SHP77 (cell line): Measurements from ENCODE around the gene BIN2.

Source experiments
- DNase-seq, 2 experiments: peaks; one replicate each; lab custom pipeline; 2025; lab: John Stamatoyannopoulos, UW

Gene BIN2

DNA sequence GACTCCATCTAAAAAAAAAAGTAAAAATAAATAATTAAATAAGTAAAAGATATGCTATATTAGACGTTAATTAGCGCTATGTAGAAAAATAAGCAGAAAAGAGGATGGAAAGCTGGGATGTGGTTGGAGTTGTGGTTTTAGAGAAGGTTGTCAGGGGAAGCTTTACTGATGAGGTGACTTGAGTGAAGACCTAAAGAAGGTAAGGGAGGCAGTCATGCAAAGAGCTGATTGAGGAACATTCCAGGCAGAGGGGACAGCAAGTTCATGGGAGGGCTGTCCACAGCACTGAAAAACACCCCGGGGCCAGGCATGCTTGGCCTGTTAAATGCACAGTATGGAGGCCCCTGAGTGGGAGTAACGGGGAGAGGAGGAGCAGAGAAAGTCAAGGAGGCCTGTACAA lies 69.4 kb downstream of the BIN2 start:
- no peak for DNase-seq

- no peak for DNase-seq
Measured at GRCh38 chr12:51253276-51253675, 70.7 kb downstream of the BIN2 start.

- DNase-seq, result no peak
Measured at GRCh38 chr12:51247523-51248206, 76.3 kb downstream of the BIN2 start.

GRCh38 chr12:51246254-51246853 lies 77.6 kb downstream of the BIN2 start:
- DNase-seq, result no peak

DNA sequence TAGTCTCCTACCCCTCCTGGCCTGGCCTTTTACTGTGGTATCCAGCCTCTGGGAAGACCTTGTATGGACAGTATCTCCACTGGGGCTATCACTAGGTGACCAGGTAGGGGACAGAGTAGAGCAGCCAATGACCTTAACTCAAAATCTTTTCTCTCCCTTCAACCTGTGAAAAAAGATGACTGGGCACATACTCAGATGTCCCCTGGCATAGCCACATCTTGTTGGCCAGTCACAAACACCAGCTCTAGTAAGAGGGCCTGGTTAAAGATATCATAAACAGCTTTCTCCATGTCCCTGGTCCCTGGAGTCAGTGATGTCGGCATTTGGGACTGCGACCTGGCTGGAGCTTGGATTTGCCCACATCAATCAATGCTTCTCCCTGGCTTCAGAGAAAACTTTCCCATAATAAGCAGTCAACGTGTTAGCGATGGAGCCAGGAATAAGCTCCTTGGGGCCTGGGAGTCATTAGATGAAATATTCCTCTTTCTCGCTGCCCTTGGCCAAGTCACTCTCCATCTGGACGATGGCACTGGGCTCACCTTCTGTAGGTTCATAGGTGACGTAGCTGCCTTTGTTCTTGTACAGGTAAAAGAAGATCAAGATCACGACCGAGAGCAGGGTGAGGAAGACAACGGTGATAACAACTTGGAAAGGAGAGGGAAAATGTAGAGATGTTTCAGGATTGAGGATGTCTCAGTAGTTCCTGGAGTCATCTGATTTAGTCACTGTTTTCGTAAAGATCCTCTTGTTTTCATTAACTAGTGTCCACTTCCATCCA lies 78.3 kb downstream of the BIN2 start:
- no peak for DNase-seq

DNA sequence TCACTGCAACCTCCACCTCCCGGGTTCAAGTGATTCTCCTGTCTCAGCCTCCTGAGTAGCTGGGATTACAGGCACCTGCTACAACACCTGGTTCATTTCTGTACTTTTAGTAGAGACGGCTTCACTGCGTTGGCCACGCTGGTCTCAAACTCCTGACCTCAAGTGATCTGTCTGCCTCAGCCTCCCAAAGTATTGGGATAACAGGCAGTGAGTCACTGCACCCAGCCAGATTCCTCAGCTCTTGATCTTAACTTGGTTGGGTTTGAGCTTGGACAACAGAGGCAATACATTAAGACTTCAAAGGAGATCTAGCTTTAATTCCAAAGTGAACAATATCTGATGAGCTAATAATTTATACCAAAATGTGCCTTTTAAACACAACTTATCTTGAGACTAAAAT lies 79.7 kb downstream of the BIN2 start:
- no peak for DNase-seq

DNA sequence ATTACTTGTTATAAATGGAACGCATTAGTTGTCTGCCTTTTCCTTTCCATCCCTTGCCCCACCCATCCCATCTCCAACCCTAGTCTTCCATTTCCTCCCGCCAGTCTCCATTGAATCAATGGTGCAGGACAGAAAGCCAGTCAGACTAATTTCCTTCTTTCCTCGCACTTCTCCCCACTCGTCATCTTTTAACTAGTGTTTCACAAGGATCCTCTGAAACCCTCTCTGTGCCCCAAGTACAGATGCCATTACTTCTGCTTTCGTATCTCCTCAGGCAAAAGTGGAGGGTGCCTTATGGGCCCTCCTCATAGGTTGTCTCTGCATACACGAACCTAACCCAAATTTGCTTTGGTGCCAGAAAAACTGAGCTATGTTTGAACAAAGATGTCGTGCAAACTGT lies 81.1 kb downstream of the BIN2 start:
- no peak for DNase-seq

DNA sequence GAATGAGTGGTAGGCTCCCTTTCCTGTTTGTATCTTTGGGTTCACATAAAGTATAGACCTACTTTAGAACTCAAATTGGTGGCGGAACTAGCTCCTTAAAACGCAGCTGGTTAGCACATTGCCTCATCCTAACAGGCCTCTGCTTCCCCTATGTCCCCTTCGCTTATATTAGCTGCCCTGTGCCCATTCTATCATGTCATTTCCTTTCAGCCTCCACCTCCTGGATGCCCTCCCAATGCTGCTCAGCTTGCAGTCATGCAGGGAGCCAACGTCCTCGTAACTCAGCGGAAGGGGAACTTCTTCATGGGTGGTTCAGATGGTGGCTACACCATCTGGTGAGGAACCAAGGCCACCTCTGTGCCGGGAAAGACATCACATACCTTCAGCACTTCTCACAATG lies 81.9 kb downstream of the BIN2 start:
- DNase-seq, result no peak

- DNase-seq, result no peak
Measured at GRCh38 chr12:51240971-51241370, 83.0 kb downstream of the BIN2 start.

- peak; percentile 91 to 93 for DNase-seq
Measured at GRCh38 chr12:51238510-51239334, 85.3 kb downstream of the BIN2 start, which contains the start of gene DAZAP2. Gene DAZAP2 (plus strand): TSS chr12:51238826. CDS start chr12:51238908, 82 bp downstream.

- peak in 1 of 2 experiments; percentile 38 for DNase-seq
Measured at GRCh38 chr12:51238037-51238509, 85.9 kb downstream of the BIN2 start.

- DNase-seq, result no peak
Measured at GRCh38 chr12:51234530-51234929, 89.4 kb downstream of the BIN2 start.

DNA sequence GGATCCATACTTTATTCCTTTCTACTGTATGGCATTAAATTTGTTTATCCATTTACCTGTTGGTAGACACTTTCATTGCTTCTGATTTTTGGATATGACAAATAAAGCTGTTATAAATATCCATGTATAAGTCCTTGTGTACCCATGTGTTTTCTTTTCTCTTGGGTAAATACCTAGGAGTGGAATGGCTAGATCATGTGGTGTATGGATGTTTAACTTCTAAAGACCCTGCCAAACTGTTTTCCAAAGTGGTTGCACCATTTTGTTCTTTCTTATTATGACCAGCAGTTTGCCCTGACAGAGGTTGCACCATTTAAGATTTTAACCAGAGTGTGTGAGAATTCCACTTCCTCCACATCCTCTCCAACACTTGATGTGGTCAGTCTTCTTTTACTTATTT lies 91.3 kb downstream of the BIN2 start:
- no peak for DNase-seq
